Stimulated activated CD4-positive, alpha-beta T cell treated with anti-CD3 and anti-CD28 coated beads, Interleukin-15, amount 100 ng/mL, for 48 hours (primary cell): ENCODE data around the gene SPRTN.
A peak's percentile ranks its signal among the peaks of the same experiment; 100 is the strongest.

Source experiments
- DNase-seq, 2 donors: peaks; one replicate each; pipeline ENCODE4 v3.0.0-alpha.2; 2020; ENCODE audit warnings: low read depth in 2 of 2

Gene SPRTN, protein sequence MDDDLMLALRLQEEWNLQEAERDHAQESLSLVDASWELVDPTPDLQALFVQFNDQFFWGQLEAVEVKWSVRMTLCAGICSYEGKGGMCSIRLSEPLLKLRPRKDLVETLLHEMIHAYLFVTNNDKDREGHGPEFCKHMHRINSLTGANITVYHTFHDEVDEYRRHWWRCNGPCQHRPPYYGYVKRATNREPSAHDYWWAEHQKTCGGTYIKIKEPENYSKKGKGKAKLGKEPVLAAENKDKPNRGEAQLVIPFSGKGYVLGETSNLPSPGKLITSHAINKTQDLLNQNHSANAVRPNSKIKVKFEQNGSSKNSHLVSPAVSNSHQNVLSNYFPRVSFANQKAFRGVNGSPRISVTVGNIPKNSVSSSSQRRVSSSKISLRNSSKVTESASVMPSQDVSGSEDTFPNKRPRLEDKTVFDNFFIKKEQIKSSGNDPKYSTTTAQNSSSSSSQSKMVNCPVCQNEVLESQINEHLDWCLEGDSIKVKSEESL

DNA sequence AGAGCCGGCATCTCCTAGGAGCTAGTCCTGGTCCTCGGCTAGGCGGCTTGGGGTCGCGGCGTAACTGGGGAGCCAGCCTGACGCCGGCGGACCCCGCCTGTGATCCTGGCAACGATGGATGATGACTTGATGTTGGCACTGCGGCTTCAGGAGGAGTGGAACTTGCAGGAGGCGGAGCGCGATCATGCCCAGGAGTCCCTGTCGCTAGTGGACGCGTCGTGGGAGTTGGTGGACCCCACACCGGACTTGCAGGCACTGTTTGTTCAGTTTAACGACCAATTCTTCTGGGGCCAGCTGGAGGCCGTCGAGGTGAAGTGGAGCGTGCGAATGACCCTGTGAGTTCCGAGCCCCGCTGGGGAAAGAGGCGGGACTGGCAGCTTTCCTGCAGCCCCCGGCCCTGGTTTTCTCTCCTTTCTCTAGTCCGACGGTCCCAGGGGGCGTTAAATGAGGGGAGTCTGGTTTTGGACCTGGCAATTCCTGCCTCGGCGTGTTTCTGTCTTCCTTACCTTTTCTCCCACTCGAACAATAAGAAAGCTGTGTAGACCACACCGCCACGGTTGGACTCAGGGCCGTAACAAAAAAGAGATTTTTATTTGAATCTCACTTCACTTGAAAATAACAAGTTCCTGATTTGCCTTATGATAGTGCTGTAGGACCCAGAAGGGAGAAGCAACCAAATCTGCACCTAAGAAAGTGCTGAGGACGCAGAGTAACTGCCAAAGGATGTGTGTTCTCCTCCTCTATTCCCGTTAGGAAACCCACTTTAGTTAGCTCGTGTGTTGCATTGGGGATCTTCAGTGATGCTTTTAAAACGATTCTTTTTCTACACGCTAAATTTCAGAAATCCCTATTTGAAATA is at the start of gene SPRTN:
Gene SPRTN, plus strand, starts transcription at position 24 of the 859 bp plus-strand sequence. Its CDS starts 91 bp downstream, at position 115.
- no peak for DNase-seq

DNA sequence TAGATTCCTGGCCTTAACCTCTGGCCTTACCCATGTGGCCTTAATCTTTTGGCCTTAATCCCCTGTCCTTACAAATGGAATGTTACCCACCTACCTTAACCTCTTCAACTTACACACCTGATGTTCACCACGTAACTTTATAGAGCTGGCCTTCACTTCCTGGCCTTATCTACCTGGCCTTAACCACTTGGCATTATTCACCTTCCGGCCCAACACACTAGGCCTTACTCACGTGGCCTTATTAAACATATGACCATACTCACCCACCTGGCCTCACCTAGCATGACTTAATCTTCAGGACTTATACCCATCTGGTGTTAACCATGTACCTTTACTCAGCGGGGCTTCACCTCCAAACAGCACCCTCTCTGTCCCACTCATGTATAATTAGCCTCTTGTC is 42.2 kb upstream of the SPRTN start:
- no peak for DNase-seq

DNA sequence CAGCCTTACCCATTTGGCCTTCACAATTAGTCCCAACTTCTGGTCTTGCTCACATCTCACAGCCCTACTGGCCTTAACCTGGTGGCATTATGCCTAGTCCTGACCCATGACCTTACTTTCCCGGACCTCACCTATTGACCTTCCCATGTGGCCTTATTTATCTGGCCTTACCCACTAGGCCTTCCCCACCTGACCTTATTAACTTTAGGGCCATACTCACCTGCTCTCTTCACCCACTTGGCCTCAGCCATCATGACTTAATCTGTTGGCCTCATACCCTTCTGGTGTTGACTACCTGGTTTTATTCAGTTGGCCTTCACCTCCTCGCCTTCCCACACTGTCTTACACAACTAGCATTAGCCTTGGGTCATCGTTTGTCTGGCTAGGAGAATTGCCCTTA is 36.1 kb upstream of the SPRTN start:
- no peak for DNase-seq

DNA sequence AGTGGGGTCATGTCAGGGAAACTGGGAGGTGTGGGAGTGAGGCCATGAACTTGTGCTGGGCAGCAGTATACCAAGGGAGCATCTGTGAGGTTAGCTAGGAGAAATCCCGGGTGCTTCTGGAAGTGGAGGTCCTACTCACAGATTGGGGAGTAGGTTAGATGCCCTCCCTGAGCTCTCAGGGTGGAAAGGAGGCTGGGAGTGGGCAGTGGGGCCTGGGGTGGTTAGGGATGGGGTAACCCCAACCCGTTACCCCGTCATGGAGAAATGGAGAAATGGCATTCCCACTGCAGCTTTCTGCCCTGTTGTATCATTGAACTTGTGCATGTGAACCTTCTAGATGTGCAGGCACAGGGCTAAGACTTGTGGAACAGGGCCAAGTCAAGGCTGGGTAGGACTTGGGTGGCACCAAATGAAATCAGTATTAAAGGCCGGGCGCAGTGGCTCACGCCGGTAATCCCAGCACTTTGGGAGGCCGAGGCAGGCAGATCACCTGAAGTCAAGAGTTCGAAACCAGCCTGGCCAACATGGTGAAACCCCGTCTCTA is 27.6 kb upstream of the SPRTN start:
- no peak for DNase-seq

DNA sequence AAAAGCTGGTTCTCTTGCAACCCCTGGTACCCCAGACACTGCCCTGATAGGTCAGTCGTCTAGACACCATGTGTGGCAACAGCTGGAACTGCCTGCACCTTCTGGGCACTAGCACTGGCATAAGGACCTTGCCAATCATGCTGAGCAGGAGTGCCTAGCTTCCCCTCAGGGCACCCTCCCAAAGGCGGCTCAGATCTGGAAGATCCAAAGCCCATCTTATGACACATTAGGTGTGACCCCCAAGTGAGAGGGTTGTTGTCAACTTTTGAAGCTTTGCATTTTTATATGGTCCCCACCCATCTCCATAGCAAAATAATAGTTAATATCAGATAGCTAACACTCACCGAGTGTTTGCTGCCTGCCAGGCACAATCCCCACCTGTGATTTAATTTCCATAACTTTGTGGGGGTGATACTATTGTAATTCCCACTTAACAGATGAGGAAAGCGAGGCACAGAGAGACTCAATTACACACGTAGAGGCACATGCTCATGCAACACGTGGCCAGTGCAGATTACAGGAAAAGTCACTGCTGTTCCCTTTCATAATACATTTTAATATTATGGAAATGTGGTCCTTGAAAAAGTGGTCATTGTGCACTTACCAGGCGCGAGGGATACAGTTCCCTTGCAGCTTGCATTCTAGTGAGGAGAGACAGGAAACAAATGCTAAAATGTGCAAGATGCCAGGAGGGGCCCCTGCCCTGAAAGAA is 26.2 kb upstream of the SPRTN start:
- no peak for DNase-seq

DNA sequence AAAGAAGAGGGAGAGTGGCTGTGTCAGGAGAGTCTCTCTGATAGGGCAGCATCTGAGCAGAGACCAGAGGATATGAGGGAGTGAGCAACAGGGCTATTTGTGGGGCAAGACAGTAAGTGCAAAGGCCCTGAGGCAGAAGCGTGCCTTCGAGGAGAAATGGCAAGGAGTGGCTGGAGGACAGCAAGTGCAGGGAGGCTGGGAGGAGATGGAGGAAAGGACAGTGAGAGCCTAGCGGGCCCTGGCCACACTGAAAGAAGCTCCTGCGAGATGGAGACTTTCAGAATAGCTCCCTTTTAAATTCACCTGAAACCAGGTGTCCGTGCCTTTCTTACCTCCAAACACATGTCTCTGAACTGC is 25.7 kb upstream of the SPRTN start:
- DNase-seq, result no peak

DNA sequence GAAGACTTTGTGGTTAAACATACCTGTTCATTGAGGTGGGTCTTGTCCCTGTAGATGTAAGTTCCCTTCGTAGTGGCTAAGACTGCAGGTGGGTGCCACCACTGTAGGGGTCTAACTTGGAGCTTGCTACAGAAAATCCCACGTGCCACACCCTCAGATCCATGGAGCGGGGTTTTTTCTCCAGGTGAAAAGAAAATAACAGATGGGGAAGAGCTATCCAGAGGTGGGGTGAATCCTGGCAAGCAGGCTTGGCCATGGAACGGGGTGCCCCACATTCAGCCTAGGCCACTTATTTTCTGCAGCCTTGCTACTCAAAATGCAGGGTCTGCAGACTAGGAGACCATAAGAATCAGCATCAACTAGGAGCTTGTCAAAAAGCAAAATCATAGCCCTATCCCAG is 24.4 kb upstream of the SPRTN start:
- DNase-seq, result no peak

DNA sequence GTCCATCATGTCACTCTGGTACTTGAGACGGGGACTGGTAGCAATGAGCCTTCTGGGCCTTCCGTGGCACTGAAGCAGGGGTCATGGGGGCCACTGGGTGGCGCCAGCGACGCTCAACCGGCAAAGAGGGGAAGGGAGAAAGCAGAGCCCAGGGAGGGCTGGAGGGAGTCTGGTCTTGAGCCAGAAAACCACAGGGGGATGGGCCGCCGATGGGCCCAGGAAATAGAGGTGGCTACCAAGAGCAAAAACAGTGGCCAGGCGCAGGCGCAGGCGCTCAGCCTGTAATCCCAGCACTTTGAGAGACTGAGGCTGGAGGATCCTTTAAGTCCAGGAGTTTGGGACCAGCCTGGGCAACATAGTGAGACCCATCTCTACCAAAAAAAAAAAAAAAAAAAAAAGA is 22.2 kb upstream of the SPRTN start:
- DNase-seq, result peak; percentile 24 to 36

DNA sequence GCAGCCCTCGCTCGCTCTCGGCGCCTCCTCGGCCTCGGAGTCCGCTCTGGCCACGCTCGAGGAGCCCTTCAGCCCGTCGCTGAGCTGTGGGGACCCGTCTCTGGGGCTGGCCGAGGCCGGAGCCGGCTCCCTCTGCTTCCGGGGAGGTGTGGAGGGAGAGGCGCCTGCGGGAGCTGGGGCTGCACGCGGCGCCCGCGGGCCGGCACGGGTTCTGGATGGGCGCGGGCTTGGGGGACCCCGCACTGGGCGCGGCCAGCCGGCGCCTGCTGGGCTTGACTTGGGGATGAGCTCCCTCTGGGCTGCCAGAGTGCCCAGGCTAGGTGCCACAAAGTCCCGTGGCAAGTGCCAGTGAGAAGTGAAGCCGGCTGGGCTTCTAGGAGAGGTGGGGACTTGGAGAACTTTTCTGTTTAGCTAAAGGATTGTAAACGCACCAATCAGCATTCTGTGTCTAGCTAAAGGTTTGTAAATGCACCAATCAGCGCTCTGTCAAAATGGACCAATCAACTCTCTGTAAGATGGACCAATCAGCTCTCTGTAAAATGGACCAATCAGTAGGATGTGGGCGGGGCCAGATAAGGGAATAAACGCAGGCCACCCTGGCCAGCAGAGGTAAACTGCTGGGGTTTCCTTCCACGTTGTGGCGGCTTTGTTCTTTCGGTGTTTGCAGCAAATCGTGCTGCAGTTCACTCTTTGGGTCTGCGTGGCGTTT is 20.6 kb upstream of the SPRTN start:
- no peak for DNase-seq

DNA sequence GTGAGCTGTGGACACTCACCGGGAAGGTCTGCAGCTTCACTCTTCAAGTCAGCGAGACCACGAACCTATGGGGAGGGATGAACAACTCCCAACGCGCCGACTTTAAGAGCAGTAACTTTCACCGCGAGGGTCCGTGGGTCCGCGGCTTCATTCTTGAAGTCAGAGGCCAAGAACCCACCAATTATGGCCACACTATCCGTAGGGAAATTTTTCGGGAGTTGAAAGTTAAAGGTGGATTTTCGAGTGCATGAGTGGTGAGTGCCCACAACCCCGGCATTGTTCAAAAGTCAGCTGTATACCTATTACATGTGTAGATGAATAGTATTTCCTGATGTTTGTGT is 20.1 kb upstream of the SPRTN start:
- DNase-seq, result no peak

DNA sequence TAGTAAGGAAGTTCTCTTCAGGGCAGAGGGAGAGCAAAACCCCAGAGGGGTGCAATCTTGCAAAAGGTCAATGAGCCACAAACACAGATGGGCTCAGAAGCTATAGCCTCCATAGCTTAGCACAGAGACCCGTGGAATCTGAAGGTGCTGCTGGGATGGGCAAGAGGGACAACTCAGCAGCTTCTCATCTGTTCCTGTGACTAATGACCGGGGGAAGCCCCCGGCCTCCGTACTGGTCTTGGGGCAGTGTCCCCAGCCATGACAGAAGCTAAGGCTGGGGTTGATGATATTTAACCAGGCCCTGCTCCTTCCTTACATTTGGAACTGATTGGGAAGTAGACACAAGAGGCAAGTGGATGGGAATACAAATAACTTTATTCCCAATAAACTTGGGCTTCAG is 19.5 kb upstream of the SPRTN start:
- no peak for DNase-seq

DNA sequence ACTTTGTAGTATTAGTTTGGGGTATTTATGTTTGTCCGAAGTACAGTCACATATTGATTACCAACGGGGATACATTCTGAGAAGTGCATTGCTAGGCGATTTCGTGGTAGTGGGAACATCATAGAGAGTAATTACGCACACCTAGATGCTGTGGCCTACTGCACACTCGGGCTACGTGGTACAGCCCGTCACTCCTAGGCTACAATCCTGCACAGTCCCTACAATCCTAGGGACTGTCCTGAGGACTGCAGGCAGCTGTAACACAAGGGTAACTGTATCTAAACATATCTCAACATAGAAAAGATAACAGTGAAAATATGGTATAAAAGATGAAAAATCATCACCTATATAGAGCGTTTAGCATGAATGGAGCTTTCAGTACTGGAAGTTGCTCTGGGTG is 19.0 kb upstream of the SPRTN start:
- DNase-seq, result no peak

DNA sequence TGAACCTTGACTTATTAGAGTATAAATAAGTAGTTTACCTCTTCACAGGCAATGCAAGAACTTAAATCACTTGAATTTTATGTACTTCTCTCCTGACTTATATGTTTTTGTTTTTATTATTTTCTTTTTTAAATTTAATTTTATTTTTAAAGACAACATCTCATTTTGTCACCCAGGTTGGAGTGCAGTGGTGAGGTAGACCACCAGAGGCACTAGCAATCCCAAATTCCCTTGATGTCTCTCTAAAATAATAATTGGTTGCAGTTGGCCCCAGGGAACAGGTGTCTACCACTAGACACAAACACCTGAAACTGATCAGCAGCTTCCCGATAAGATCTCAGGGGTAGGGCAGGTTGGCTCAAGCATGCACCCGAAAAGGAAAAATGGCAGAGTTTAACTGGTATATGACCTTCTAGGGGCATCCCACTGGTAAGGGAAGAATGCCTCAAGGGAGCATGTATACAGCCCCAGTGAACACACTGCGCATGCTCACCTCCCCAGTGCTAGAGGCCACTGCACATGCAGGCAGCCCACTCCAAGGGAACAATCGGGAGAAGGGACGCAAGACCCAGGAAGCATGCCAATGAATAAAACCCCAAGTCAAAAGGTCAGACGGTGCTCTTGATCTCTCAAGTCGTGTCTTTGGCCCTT is 15.1 kb upstream of the SPRTN start:
- no peak for DNase-seq

DNA sequence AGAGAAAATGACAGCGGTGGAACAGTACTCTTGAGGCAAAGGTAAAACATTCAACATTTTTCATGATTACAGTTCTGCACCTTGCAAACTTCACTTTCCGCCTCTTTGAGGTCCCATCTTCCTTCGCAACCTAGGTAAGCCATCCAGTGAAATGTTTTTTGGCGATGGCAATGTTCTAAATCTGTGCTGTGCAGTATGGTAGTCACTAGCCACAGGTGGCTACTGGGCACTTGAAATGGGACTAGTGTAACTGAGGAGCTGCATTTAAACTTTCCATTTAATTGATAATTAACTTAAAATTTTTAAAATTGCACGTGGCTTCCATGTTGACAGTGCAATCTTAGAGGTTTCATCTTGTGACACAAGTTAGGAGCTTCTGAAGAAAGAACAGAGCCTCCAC is 13.4 kb upstream of the SPRTN start:
- no peak for DNase-seq

DNA sequence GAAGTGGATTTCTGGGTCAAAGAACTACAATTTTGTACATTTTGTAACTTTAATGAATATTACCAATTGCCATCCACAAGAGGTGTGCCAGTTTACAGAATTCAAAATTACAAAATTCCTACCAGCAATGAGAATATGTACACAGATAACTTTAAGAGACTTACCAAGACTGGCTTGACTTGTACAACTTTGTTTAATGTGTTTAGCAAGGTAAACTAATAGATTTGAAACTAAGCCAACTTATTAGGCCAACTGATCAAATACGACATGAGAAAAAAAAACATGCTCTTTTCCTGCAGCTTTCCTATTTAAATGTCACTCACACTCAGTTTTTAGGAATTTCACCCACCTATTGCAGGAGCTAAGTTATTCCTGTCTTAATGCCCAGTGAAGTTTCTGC is 11.8 kb upstream of the SPRTN start:
- DNase-seq, result no peak

DNA sequence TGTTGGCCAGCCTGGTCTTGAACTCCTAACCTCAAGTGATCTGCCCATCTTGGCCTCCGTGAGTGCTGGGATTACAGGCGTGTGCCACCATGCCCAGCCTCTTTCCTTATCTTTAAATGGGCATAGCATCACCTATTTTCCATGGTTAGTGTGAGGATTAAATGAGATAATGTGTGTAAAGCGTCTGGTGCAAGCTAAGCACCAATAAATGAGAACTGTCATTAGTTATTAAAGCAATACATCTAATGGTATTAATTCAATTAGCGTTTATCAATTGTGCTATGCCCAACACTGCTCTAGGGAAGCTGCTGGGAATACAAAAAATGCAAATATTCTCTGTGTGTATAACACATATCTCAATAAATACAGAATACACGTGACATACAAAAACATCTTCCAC is 10.5 kb upstream of the SPRTN start:
- no peak for DNase-seq

DNA sequence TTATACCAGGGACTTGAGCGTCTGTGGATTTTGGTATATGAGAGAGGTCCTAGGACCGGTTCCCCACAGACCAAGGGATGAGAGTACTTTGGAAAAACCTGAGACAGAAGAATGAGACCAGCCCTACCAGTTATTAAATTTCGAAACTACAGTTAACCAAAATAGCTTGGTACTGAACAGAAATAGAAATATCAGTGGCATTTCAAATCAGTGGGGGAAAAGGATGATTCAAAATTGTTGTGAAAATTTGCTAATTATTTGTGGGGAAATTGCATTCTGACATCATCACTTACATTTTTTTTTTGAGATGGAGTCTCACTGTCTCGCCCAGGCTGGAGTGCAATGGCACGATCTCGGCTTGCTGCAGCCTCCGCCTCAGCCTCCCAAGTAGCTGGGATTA is 8.6 kb upstream of the SPRTN start:
- no peak for DNase-seq

DNA sequence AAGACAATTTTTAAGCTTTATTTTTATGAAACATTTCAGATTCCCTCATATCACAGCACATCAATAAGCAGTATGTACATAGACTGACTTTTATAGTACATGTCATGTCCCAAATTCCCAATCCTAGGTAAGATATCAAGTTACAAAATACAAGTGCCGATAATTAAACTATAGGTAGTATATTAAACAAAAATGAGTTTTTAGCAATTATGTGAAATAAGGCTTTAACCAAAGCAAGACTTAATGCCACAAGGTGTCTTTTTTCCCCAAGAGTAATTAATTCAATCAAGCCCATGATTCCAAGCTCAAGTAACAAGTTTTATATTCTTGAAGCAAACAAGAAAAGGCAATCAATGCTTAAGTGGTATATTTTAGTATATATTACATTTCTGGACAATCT is 5.3 kb upstream of the SPRTN start:
- no peak for DNase-seq

DNA sequence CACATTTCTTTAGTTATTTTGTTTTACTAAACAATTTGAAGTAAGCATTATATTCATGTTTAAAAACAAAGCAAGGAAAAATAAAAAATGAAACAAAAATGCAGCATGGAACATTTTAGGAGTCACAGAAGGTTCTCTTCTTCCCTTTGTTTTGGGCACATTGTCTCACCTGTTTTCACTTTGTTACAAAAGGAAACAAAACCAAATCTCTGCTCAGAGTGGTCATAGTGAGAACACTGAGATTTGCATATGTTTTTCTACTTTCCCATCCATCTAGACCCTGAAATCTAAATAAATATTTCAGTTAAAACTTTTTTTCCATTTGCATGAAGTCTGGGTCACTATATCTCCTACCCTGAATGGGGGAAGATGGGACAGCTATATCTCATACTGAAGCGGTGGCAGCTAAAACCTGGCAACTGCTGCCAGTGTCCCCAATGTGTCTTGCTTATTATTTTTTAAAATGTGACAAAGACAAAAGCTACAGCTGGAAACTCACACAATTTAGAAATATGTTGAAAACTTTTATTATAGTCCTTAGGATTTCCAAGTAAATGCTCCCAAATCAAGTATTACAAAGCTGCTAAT is 3.9 kb upstream of the SPRTN start:
- no peak for DNase-seq

DNA sequence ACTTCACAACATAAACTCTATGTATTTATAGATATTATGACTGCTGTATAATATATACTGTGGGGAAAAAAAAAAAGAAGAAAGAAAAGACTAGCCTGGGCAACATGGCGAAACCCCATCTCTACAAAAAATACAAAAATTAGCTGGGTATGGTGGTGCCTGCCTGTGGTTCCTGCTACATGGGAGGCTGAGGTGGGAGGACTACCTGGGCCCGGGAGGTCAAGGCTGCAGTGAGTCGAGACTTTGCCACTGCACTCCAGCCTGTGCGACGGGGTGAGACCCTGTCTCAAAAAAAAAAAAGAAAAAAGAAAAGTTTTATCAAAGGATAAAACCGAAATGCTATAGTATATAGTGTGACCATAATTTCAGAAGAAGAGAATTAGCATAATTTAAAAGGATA is 3.1 kb upstream of the SPRTN start:
- no peak for DNase-seq
